Measurements from ENCODE around the gene MPL. TPM values are rescaled to one million over a fixed set of nuclear protein-coding genes. Genes with fewer than 3 reads are reported as not detected.

Gene MPL
- total and polyA plus RNA-seq, 2 experiments from 2014 or later = 0.16 TPM; not detected in 1

DNA sequence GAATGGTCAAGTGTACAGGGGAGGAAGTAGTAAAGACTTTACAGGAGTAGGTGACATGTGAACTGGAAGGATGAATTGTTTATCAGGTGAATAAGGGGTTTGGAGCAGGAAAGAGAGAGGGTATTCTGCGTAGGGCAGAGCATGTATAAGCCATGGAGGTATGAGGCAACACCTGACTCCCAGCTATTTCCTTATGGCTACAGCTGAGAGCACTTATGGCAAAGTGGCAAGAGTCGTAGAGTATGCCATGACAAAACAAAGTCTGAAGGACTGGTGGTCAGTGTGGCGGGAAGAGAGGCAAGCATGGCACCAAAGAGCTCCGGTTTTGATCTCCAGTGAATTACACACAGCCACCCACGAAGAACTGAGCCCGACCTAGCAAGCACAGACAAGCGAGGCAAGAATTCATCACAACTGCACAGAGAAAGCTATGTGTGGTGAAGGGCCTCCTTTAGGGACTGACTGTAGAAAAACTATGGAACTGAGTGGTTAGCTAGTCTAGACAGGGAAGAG lies 39.2 kb downstream of the MPL start:
- Histone ChIP-seq H3K4me1 (ENCODE audit: insufficient read depth) (no peaks in the 10 kb centered on the region), H3K79me2 (no peaks in the 10 kb centered on the region), H3K9me3 (ENCODE audit: low read depth) (no peaks in the 10 kb centered on the region), H3K27me3 (no peaks in the 10 kb centered on the region), H2AFZ (no peak overlapping the region), H3K4me2 (no peak overlapping the region), H3K36me3 (replicated peaks; ENCODE audit: insufficient read depth, low read depth) (no peaks in the 10 kb centered on the region), H3K4me3 (no peak overlapping the region), H3K9me2 (replicated peaks; ENCODE audit: insufficient read depth) (no peaks in the 10 kb centered on the region), H3K27ac (no peak overlapping the region), H4K20me1 (ENCODE audit: insufficient read depth, poor library complexity, severe bottlenecking) (no peaks in the 10 kb centered on the region)
- TF ChIP-seq EZH2 (IDR thresholded peaks at IDR 0.05; ENCODE audit: borderline replicate concordance) (no peak), EZH2phosphoT487 (IDR thresholded peaks at IDR 0.05; ENCODE audit: low read depth, severe bottlenecking, unreplicated experiment) (no peak)
- TF ChIP-seq, protein P1, sequence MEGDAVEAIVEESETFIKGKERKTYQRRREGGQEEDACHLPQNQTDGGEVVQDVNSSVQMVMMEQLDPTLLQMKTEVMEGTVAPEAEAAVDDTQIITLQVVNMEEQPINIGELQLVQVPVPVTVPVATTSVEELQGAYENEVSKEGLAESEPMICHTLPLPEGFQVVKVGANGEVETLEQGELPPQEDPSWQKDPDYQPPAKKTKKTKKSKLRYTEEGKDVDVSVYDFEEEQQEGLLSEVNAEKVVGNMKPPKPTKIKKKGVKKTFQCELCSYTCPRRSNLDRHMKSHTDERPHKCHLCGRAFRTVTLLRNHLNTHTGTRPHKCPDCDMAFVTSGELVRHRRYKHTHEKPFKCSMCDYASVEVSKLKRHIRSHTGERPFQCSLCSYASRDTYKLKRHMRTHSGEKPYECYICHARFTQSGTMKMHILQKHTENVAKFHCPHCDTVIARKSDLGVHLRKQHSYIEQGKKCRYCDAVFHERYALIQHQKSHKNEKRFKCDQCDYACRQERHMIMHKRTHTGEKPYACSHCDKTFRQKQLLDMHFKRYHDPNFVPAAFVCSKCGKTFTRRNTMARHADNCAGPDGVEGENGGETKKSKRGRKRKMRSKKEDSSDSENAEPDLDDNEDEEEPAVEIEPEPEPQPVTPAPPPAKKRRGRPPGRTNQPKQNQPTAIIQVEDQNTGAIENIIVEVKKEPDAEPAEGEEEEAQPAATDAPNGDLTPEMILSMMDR (IDR thresholded peaks at IDR 0.05; ENCODE audit: poor library complexity) = no peak
- WGBS (ENCODE audit: low lambda C conversion rate, missing lambda C conversion rate) = 78% methylated on average over 7 of the region's 7 CpGs
- DNase-seq (ENCODE audit: low spot score) = no peak

DNA sequence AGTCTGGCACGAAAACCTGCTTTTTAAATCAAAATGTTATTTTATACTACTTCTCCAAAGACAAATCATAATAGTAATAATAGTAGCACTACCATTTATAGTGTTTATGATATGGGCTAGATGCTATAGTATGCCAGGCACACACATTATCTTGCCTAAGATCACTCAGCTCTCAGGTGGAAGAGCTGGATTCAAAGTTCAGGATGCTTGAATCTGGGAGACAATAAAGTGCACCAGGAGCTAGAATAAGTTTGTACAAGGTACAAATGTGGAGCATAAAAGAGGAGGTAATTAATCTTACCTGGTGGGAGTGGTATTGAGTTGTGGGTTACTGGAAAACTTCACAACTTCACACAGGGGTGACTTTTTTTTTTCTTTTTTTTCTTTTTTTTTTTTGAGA lies 40.2 kb downstream of the MPL start:
- no peak overlapping the region for H2AFZ ChIP-seq
- H3K4me2 ChIP-seq = no peak overlapping the region
- no peaks in the 10 kb centered on the region for H4K20me1 ChIP-seq (ENCODE audit: insufficient read depth, poor library complexity, severe bottlenecking)
- 92% methylated on average over 1 of the region's 1 CpG for WGBS (ENCODE audit: low lambda C conversion rate, missing lambda C conversion rate)
- H3K9me2 ChIP-seq (replicated peaks; ENCODE audit: insufficient read depth) = no peaks in the 10 kb centered on the region
- no peaks in the 10 kb centered on the region for H3K9me3 ChIP-seq (ENCODE audit: low read depth)
- no peak overlapping the region for H3K4me3 ChIP-seq
- H3K36me3 ChIP-seq (replicated peaks; ENCODE audit: insufficient read depth, low read depth) = no peaks in the 10 kb centered on the region
- H3K27ac ChIP-seq = no peak overlapping the region
- no peaks in the 10 kb centered on the region for H3K27me3 ChIP-seq
- DNase-seq (ENCODE audit: low spot score) = no peak
- no peak for TF ChIP-seq EZH2phosphoT487 (IDR thresholded peaks at IDR 0.05; ENCODE audit: low read depth, severe bottlenecking, unreplicated experiment)
- TF ChIP-seq, protein P1 (IDR thresholded peaks at IDR 0.05; ENCODE audit: poor library complexity) = no peak
- no peak for TF ChIP-seq EZH2 (IDR thresholded peaks at IDR 0.05; ENCODE audit: borderline replicate concordance)
- no peaks in the 10 kb centered on the region for H3K4me1 ChIP-seq (ENCODE audit: insufficient read depth)
- H3K79me2 ChIP-seq = no peaks in the 10 kb centered on the region

DNA sequence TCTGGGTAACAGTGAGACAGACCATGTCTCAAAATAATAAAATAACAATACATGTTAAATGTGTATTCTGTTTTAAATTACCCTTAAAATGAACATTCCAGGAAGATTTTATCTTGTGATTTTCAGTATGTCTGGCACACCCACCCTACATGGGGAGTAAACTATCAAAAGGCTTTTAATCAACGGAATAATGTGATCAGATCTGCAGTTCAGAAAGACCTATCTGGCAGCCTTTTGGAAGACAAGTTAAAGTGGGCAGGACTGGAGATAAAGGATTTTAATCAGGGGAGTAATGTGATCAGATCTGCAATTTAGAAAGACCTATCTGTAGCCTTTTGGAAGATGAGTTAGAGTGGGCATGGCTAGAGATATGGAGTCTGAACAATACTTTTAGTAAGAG lies 41.9 kb downstream of the MPL start:
- no peaks in the 10 kb centered on the region for H3K9me3 ChIP-seq (ENCODE audit: low read depth)
- H3K27me3 ChIP-seq = no peaks in the 10 kb centered on the region
- DNase-seq (ENCODE audit: low spot score) = no peak
- H3K9me2 ChIP-seq (replicated peaks; ENCODE audit: insufficient read depth) = no peaks in the 10 kb centered on the region
- no peaks in the 10 kb centered on the region for H4K20me1 ChIP-seq (ENCODE audit: insufficient read depth, poor library complexity, severe bottlenecking)
- H3K36me3 ChIP-seq (replicated peaks; ENCODE audit: insufficient read depth, low read depth) = no peaks in the 10 kb centered on the region
- no peaks in the 10 kb centered on the region for H3K79me2 ChIP-seq
- 93% methylated on average over 1 of the region's 1 CpG for whole genome bisulfite sequencing (ENCODE audit: low lambda C conversion rate, missing lambda C conversion rate)
- H3K4me3 ChIP-seq = no peak overlapping the region
- H3K27ac ChIP-seq = no peak overlapping the region
- no peak overlapping the region for H3K4me2 ChIP-seq
- H2AFZ ChIP-seq = no peak overlapping the region
- no peaks in the 10 kb centered on the region for H3K4me1 ChIP-seq (ENCODE audit: insufficient read depth)
- no peak for TF ChIP-seq EZH2 (IDR thresholded peaks at IDR 0.05; ENCODE audit: borderline replicate concordance)
- TF ChIP-seq EZH2phosphoT487 (IDR thresholded peaks at IDR 0.05; ENCODE audit: low read depth, severe bottlenecking, unreplicated experiment) = no peak
- TF ChIP-seq, protein P1 (IDR thresholded peaks at IDR 0.05; ENCODE audit: poor library complexity) = no peak

DNA sequence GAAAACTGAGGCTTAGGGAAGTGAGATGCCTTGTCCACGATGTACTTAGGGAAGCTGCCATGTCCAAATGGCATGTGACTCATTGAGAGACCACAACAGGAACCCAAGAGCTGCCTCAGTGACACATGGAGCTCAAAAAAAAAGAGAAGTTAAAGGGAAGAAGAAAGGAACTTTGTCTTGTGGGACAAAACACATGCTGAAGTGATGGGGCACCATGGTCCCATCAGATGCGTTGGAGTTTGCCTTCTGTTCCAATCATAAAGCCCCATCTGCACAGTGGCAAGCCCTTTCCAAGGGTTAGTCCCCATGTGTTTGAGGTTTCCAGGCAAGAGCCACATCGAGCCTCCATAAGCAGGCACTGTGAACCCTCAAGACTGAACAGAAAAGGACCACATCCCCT lies 44.0 kb downstream of the MPL start:
- H3K9me2 ChIP-seq (replicated peaks; ENCODE audit: insufficient read depth) = no peaks in the 10 kb centered on the region
- H3K27me3 ChIP-seq = no peaks in the 10 kb centered on the region
- H2AFZ ChIP-seq = no peak overlapping the region
- no peaks in the 10 kb centered on the region for H3K79me2 ChIP-seq
- H3K4me3 ChIP-seq = no peak overlapping the region
- H3K36me3 ChIP-seq (replicated peaks; ENCODE audit: insufficient read depth, low read depth) = peaks cover 10% of the 10 kb centered on the region
- H3K4me2 ChIP-seq = no peak overlapping the region
- no peaks in the 10 kb centered on the region for H4K20me1 ChIP-seq (ENCODE audit: insufficient read depth, poor library complexity, severe bottlenecking)
- no peak overlapping the region for H3K27ac ChIP-seq
- no peaks in the 10 kb centered on the region for H3K4me1 ChIP-seq (ENCODE audit: insufficient read depth)
- 91% methylated on average over 3 of the region's 3 CpGs for WGBS (ENCODE audit: low lambda C conversion rate, missing lambda C conversion rate)
- no peaks in the 10 kb centered on the region for H3K9me3 ChIP-seq (ENCODE audit: low read depth)
- DNase-seq (ENCODE audit: low spot score) = no peak
- no peak for TF ChIP-seq EZH2phosphoT487 (IDR thresholded peaks at IDR 0.05; ENCODE audit: low read depth, severe bottlenecking, unreplicated experiment)
- TF ChIP-seq, protein P1 (IDR thresholded peaks at IDR 0.05; ENCODE audit: poor library complexity) = no peak
- no peak for TF ChIP-seq EZH2 (IDR thresholded peaks at IDR 0.05; ENCODE audit: borderline replicate concordance)

Data from hepatocyte (in vitro differentiated cells).